HCT116 (cell line): ENCODE measurements around the gene ZNF789.
"Not testable (repeated sequence)": the region's sequence is repeated elsewhere in the genome, so short reads cannot be mapped to it uniquely, and the experiment has no call there.

Experiments used
- CEBPB ChIP-seq: IDR thresholded peaks from 2 replicates; pipeline ENCODE4 v1.6.1; 2012; ENCODE audit warnings: low read depth
- EZH2 ChIP-seq: fragments of 200-600 bp; sonication (generic); IDR thresholded peaks from 2 replicates; pipeline ENCODE4 v1.6.1; 2017; ENCODE audit warnings: antibody characterized with exemption, mixed run types
- FOSL1 ChIP-seq: IDR thresholded peaks from 2 replicates; pipeline ENCODE4 v1.6.1; 2012; ENCODE audit warnings: low read depth
- POLR2A ChIP-seq: IDR thresholded peaks from 2 replicates; pipeline ENCODE4 v1.7.0; 2011; ENCODE audit warnings: borderline replicate concordance; ENCODE audit not compliant: insufficient read depth, insufficient read length; ENCODE audit errors: extremely low read depth
- POLR2AphosphoS5 ChIP-seq: IDR thresholded peaks from 2 replicates; pipeline ENCODE4 v1.6.1; 2011; ENCODE audit warnings: mild to moderate bottlenecking, low read depth, low read length, moderate library complexity
- RAD21 ChIP-seq: IDR thresholded peaks from 2 replicates; pipeline ENCODE4 v1.6.1; 2012; ENCODE audit warnings: low read depth, mild to moderate bottlenecking
- SIN3A ChIP-seq: IDR thresholded peaks from 2 replicates; pipeline ENCODE4 v1.6.1; 2012; ENCODE audit warnings: low read depth
- TF ChIP-seq, protein P1 (sequence below), 3 experiments: fragments of 200-600 bp in 1 of 3; sonication (generic) in 1 of 3; IDR thresholded peaks in 2 of 3; conservative IDR thresholded peaks in 1 of 3; 2 replicates each; pipeline ENCODE4 v1.5.1; 2012 to 2017; ENCODE audit warnings: low read depth in 2 of 3, low read length in 2 of 3, antibody characterized with exemption in 1 of 3, borderline replicate concordance in 1 of 3, control low read depth in 1 of 3, mild to moderate bottlenecking in 1 of 3, mixed read lengths in 1 of 3, mixed run types in 1 of 3, moderate library complexity in 1 of 3; ENCODE audit not compliant: insufficient read depth in 1 of 3
- TF ChIP-seq, protein P2 (sequence below): IDR thresholded peaks from 2 replicates; pipeline ENCODE4 v1.6.1; 2012; ENCODE audit warnings: low read depth
- TF ChIP-seq, protein P3 (sequence below): IDR thresholded peaks from 2 replicates; pipeline ENCODE4 v1.6.1; 2012

- not testable (repeated sequence) for TF ChIP-seq SIN3A, CEBPB, EZH2, FOSL1, POLR2AphosphoS5, RAD21, POLR2A
- TF ChIP-seq, protein P1, sequence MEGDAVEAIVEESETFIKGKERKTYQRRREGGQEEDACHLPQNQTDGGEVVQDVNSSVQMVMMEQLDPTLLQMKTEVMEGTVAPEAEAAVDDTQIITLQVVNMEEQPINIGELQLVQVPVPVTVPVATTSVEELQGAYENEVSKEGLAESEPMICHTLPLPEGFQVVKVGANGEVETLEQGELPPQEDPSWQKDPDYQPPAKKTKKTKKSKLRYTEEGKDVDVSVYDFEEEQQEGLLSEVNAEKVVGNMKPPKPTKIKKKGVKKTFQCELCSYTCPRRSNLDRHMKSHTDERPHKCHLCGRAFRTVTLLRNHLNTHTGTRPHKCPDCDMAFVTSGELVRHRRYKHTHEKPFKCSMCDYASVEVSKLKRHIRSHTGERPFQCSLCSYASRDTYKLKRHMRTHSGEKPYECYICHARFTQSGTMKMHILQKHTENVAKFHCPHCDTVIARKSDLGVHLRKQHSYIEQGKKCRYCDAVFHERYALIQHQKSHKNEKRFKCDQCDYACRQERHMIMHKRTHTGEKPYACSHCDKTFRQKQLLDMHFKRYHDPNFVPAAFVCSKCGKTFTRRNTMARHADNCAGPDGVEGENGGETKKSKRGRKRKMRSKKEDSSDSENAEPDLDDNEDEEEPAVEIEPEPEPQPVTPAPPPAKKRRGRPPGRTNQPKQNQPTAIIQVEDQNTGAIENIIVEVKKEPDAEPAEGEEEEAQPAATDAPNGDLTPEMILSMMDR (IDR thresholded peaks at IDR 0.05 in 2 of 3, conservative IDR thresholded peaks at IDR 0.05 in 1 of 3; ENCODE audit: borderline replicate concordance in 1 of 3, insufficient read depth in 1 of 3, low read depth in 2 of 3, low read length in 2 of 3) = not testable (repeated sequence)
- TF ChIP-seq, protein P2, sequence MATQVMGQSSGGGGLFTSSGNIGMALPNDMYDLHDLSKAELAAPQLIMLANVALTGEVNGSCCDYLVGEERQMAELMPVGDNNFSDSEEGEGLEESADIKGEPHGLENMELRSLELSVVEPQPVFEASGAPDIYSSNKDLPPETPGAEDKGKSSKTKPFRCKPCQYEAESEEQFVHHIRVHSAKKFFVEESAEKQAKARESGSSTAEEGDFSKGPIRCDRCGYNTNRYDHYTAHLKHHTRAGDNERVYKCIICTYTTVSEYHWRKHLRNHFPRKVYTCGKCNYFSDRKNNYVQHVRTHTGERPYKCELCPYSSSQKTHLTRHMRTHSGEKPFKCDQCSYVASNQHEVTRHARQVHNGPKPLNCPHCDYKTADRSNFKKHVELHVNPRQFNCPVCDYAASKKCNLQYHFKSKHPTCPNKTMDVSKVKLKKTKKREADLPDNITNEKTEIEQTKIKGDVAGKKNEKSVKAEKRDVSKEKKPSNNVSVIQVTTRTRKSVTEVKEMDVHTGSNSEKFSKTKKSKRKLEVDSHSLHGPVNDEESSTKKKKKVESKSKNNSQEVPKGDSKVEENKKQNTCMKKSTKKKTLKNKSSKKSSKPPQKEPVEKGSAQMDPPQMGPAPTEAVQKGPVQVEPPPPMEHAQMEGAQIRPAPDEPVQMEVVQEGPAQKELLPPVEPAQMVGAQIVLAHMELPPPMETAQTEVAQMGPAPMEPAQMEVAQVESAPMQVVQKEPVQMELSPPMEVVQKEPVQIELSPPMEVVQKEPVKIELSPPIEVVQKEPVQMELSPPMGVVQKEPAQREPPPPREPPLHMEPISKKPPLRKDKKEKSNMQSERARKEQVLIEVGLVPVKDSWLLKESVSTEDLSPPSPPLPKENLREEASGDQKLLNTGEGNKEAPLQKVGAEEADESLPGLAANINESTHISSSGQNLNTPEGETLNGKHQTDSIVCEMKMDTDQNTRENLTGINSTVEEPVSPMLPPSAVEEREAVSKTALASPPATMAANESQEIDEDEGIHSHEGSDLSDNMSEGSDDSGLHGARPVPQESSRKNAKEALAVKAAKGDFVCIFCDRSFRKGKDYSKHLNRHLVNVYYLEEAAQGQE = not testable (repeated sequence)
- TF ChIP-seq, protein P3, sequence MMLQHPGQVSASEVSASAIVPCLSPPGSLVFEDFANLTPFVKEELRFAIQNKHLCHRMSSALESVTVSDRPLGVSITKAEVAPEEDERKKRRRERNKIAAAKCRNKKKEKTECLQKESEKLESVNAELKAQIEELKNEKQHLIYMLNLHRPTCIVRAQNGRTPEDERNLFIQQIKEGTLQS = not testable (repeated sequence)
Measured at GRCh38 chr7:99431756-99432540, 40.7 kb upstream of the ZNF789 start.
